Measurements from ENCODE around the gene NCAN.
A peak's percentile ranks its signal among the peaks of the same experiment; 100 is the strongest.
"Not testable (repeated sequence)": the region's sequence is repeated elsewhere in the genome, so short reads cannot be mapped to it uniquely, and the experiment has no call there.

NCAN gene

DNA sequence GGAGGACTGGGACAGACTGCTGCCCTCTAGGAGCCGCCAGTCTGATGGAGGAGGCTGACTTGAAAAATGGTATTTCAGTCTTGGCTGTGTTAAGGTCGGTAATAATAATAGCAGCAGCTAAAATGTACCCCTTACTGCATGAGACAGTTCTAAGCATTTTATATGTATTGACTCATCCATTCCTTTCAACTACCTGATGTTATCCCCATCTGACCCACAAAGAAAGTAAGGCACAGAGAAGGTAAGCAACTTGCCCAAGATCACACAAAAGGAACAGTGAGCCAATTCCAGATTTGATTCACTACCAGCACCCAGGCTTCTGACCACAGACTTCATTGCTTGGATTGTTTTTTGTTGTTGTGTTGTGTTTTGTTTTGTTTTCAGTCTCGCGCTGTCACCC lies 4.0 kb downstream of the NCAN start:
- no peak for TF ChIP-seq CTCF (IDR thresholded peaks at IDR 0.05; ENCODE audit: low read depth, low read length, missing control alignments)
- no peak overlapping the region for H3K4me3 ChIP-seq (ENCODE audit: low read depth, low read length)
- DNase-seq (ENCODE audit: low read depth), result no peak

- no peak for DNase-seq (ENCODE audit: low read depth)
- peak; percentile 10 for TF ChIP-seq CTCF (IDR thresholded peaks at IDR 0.05; ENCODE audit: low read depth, low read length, missing control alignments)
- H3K4me3 ChIP-seq (ENCODE audit: low read depth, low read length), result no peak overlapping the region
Observed at GRCh38 chr19:19217099-19217498, 5.3 kb downstream of the NCAN start.

DNA sequence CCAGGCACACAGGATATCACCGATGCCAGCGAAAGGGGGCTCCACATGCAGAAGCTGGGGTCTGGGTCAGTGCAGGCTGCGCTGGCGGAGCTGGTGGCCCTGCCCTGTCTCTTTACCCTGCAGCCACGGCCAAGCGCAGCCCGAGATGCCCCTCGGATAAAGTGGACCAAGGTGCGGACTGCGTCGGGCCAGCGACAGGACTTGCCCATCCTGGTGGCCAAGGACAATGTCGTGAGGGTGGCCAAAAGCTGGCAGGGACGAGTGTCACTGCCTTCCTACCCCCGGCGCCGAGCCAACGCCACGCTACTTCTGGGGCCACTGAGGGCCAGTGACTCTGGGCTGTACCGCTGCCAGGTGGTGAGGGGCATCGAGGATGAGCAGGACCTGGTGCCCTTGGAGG lies 7.2 kb downstream of the NCAN start:
- H3K4me3 ChIP-seq (ENCODE audit: low read depth, low read length), result no peak overlapping the region
- DNase-seq (ENCODE audit: low read depth), result no peak
- TF ChIP-seq CTCF (IDR thresholded peaks at IDR 0.05; ENCODE audit: low read depth, low read length, missing control alignments), result no peak

DNA sequence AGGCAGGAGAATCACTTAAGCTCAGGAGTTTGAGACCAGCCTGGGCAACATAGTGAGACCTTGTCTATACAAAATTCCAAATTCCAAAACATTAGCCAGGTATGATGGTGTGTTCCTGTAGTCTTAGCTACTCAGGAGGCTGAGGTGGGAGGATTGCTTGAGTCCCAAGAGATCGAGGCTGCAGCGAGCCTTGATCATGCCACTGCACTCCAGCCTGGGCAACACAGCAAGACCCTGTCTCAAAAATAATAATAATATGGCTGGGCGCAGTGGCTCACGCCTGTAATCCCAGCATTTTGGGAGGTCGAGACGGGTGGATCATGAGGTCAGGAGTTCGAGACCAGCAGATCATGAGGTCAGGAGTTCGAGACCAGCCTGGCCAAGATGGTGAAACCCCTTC lies 9.2 kb downstream of the NCAN start:
- not testable (repeated sequence) for H3K4me3 ChIP-seq (ENCODE audit: low read depth, low read length); DNase-seq (ENCODE audit: low read depth)

DNA sequence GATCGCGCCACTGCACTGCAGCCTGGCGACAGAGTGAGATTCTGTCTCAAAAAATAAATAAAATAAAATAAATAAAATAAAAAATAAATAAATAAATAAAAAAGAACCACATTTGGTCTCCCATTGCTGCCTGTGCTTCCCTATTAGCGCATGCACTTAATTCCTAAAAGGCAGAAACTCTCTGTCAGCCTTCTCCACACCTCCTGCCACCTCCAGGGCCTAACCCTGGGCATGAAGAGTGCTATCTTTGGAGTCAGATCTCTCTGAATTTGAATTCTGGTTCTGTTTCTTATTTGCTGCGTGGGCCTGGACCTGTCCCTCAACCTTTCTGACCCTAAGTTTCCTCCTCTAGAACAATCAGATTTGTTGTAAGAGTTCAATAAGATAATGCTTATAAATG lies 11.3 kb downstream of the NCAN start:
- no peak for TF ChIP-seq CTCF (IDR thresholded peaks at IDR 0.05; ENCODE audit: low read depth, low read length, missing control alignments)
- no peak for DNase-seq (ENCODE audit: low read depth)
- H3K4me3 ChIP-seq (ENCODE audit: low read depth, low read length), result no peak overlapping the region

- no peak for TF ChIP-seq CTCF (IDR thresholded peaks at IDR 0.05; ENCODE audit: low read depth, low read length, missing control alignments)
- H3K4me3 ChIP-seq (ENCODE audit: low read depth, low read length), result no peak overlapping the region
- no peak for DNase-seq (ENCODE audit: low read depth)
Observed at GRCh38 chr19:19223636-19224035, 11.9 kb downstream of the NCAN start.

GRCh38 chr19:19224150-19224851 lies 12.5 kb downstream of the NCAN start:
- DNase-seq (ENCODE audit: low read depth), result no peak
- no peak for TF ChIP-seq CTCF (IDR thresholded peaks at IDR 0.05; ENCODE audit: low read depth, low read length, missing control alignments)
- H3K4me3 ChIP-seq (ENCODE audit: low read depth, low read length), result no peak overlapping the region

All from GM12864 (cell line).